SH-SY5Y (cell line): Measurements from ENCODE around the gene CD151.

Experiments
- GATA2 ChIP-seq: IDR thresholded peaks from 2 replicates; pipeline ENCODE4 v1.6.1; 2011; ENCODE audit warnings: mild to moderate bottlenecking, low read depth, low read length
- GATA3 ChIP-seq: IDR thresholded peaks from 2 replicates; pipeline ENCODE4 v1.6.1; 2011; ENCODE audit warnings: low read depth, mild to moderate bottlenecking, low read length, moderate library complexity

Gene CD151

GRCh38 chr11:827146-827896, 5.4 kb upstream of the CD151 start:
- no peak for TF ChIP-seq GATA3
- no peak for TF ChIP-seq GATA2

GRCh38 chr11:827897-828192, 4.9 kb upstream of the CD151 start, which contains the start of gene CRACR2B:
CRACR2B (plus strand) TSS chr11:827919; CDS start chr11:828608, 689 bp downstream.
- no peak for TF ChIP-seq GATA2
- no peak for TF ChIP-seq GATA3

- no peak for TF ChIP-seq GATA2
- no peak for TF ChIP-seq GATA3
These were observed 4.1 kb upstream of the CD151 start for GRCh38 chr11:828506-829175.

GRCh38 chr11:829176-829846, 3.4 kb upstream of the CD151 start:
- no peak for TF ChIP-seq GATA2
- no peak for TF ChIP-seq GATA3

- TF ChIP-seq GATA3 (no peak), GATA2 (no peak)
These were observed 2.9 kb upstream of the CD151 start for GRCh38 chr11:829847-830294.

GRCh38 chr11:830295-831117, 2.2 kb upstream of the CD151 start:
- no peak for TF ChIP-seq GATA3
- TF ChIP-seq GATA2: no peak

GRCh38 chr11:831118-831864, 1.5 kb upstream of the CD151 start:
- TF ChIP-seq GATA2: no peak
- TF ChIP-seq GATA3: no peak

GRCh38 chr11:831961-832528, 707 bp upstream of the CD151 start:
- TF ChIP-seq GATA3: no peak
- no peak for TF ChIP-seq GATA2

GRCh38 chr11:833114-833791, 501 bp downstream of the CD151 start:
- TF ChIP-seq GATA2: no peak
- no peak for TF ChIP-seq GATA3

- TF ChIP-seq GATA2 (no peak), GATA3 (no peak)
These were observed 1.1 kb downstream of the CD151 start for GRCh38 chr11:833849-834311.

- no peak for TF ChIP-seq GATA2
These were observed 1.9 kb downstream of the CD151 start for GRCh38 chr11:834371-835316.
